Chondrocyte (in vitro differentiated cells): ENCODE results near the gene TNRC6B. TPM values are rescaled to one million over a fixed set of nuclear protein-coding genes. Genes with fewer than 3 reads are reported as not detected.

Experiments
- DNase-seq: peaks from one replicate; pipeline ENCODE4 v3.0.0; 2021; ENCODE audit warnings: mixed read lengths, low spot score
- H3K27ac Mint-ChIP-seq: one replicate; pipeline ENCODE4 v1.8.0; 2021; ENCODE audit warnings: mild to moderate bottlenecking, moderate library complexity, mixed read lengths; ENCODE audit not compliant: unreplicated experiment
- H3K27me3 Mint-ChIP-seq: 2 replicates; pipeline ENCODE4 v1.8.0; 2021; ENCODE audit warnings: low read depth, mixed read lengths
- H3K36me3 Mint-ChIP-seq: 2 replicates; pipeline ENCODE4 v1.8.0; 2021; ENCODE audit warnings: low read depth, mixed read lengths
- H3K4me1 Mint-ChIP-seq: 2 replicates; pipeline ENCODE4 v1.8.0; 2021; ENCODE audit warnings: low read depth, mild to moderate bottlenecking, mixed read lengths
- H3K4me3 Mint-ChIP-seq: one replicate; pipeline ENCODE4 v1.8.0; 2021; ENCODE audit warnings: mild to moderate bottlenecking, moderate library complexity, mixed read lengths; ENCODE audit not compliant: unreplicated experiment
- H3K9me3 Mint-ChIP-seq: 2 replicates; pipeline ENCODE4 v1.8.0; 2021; ENCODE audit warnings: low read depth, mixed read lengths
- CTCF ChIP-seq: fragments of 200-600 bp; sonication (generic); IDR thresholded peaks from 2 replicates; pipeline ENCODE4 v1.5.0; 2021; ENCODE audit warnings: antibody characterized with exemption, mild to moderate bottlenecking, moderate library complexity
- total RNA-seq: library from RNA; stranded (reverse); gene quantifications from 3 replicates; pipeline ENCODE4 v1.2.1, GENCODE V29; 2021

Gene TNRC6B
- total RNA-seq, 1 donor from 2014 or later, result 30.9 TPM

- TF ChIP-seq CTCF, result no peak
- Mint-ChIP-seq H3K27me3 (no peaks in the 10 kb centered on the region), H3K4me3 (no peak overlapping the region), H3K9me3 (no peaks in the 10 kb centered on the region), H3K36me3 (peaks cover 49% of the 10 kb centered on the region), H3K27ac (no peak overlapping the region), H3K4me1 (peaks cover 18% of the 10 kb centered on the region)
- DNase-seq, result no peak
These were observed 134.3 kb downstream of the TNRC6B start for GRCh38 chr22:40312050-40312449.

GRCh38 chr22:40313007-40313406 lies 135.3 kb downstream of the TNRC6B start:
- H3K4me3 Mint-ChIP-seq, result no peak overlapping the region
- H3K4me1 Mint-ChIP-seq, result peaks cover 18% of the 10 kb centered on the region
- no peak overlapping the region for H3K27ac Mint-ChIP-seq
- DNase-seq, result no peak
- H3K27me3 Mint-ChIP-seq, result no peaks in the 10 kb centered on the region
- peaks cover 48% of the 10 kb centered on the region for H3K36me3 Mint-ChIP-seq
- no peak for TF ChIP-seq CTCF
- H3K9me3 Mint-ChIP-seq, result no peaks in the 10 kb centered on the region

GRCh38 chr22:40314041-40314440 lies 136.3 kb downstream of the TNRC6B start:
- H3K36me3 Mint-ChIP-seq, result peaks cover 50% of the 10 kb centered on the region
- no peak overlapping the region for H3K27ac Mint-ChIP-seq
- H3K4me1 Mint-ChIP-seq, result peaks cover 18% of the 10 kb centered on the region
- H3K9me3 Mint-ChIP-seq, result no peaks in the 10 kb centered on the region
- H3K27me3 Mint-ChIP-seq, result no peaks in the 10 kb centered on the region
- H3K4me3 Mint-ChIP-seq, result no peak overlapping the region
- no peak for TF ChIP-seq CTCF
- no peak for DNase-seq

- Mint-ChIP-seq H3K9me3 (no peaks in the 10 kb centered on the region), H3K27ac (no peak overlapping the region)
- TF ChIP-seq CTCF, result no peak
These were observed 143.0 kb downstream of the TNRC6B start for GRCh38 chr22:40320687-40321086.

GRCh38 chr22:40322021-40322420 lies 144.3 kb downstream of the TNRC6B start:
- Mint-ChIP-seq H3K4me1 (peaks cover 2% of the 10 kb centered on the region), H3K36me3 (peaks cover 42% of the 10 kb centered on the region), H3K27ac (no peak overlapping the region), H3K27me3 (no peaks in the 10 kb centered on the region), H3K4me3 (no peak overlapping the region), H3K9me3 (no peaks in the 10 kb centered on the region)
- DNase-seq, result no peak
- TF ChIP-seq CTCF, result no peak

More at GRCh38 chr22:40320687-40321086, 143.0 kb downstream of the TNRC6B start:
- Mint-ChIP-seq H3K4me1 (no peaks in the 10 kb centered on the region), H3K36me3 (peaks cover 52% of the 10 kb centered on the region), H3K4me3 (no peak overlapping the region), H3K27me3 (no peaks in the 10 kb centered on the region)
- no peak for DNase-seq
